ENCODE measurements around the gene ITPR2.
A peak's percentile ranks its signal among the peaks of the same experiment; 100 is the strongest.

The ITPR2 gene

DNA sequence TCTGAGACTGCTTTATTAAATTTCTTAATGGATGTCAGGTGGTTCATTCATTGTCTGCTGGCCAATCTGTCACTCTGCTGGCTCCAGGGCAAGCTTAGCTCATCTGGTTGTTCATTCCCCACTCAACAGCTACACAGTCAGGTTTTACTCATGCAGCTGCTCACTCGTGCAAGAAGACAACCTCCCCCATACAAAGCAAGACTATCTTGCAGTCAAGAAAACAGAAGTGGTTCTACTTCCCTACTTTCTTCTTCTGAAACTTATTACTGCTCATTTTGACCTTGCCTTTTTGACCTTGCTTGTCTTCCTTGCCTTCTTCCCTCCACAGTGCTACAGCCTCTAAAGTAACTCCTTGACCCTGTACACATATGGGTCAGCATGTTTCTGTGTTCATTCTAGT, 359.7 kb downstream of the ITPR2 start:
- TF ChIP-seq, protein P1, sequence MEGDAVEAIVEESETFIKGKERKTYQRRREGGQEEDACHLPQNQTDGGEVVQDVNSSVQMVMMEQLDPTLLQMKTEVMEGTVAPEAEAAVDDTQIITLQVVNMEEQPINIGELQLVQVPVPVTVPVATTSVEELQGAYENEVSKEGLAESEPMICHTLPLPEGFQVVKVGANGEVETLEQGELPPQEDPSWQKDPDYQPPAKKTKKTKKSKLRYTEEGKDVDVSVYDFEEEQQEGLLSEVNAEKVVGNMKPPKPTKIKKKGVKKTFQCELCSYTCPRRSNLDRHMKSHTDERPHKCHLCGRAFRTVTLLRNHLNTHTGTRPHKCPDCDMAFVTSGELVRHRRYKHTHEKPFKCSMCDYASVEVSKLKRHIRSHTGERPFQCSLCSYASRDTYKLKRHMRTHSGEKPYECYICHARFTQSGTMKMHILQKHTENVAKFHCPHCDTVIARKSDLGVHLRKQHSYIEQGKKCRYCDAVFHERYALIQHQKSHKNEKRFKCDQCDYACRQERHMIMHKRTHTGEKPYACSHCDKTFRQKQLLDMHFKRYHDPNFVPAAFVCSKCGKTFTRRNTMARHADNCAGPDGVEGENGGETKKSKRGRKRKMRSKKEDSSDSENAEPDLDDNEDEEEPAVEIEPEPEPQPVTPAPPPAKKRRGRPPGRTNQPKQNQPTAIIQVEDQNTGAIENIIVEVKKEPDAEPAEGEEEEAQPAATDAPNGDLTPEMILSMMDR (conservative IDR thresholded peaks at IDR 0.05; ENCODE audit: low read depth, low read length) = no peak
- no peak overlapping the region for H3K4me3 ChIP-seq (ENCODE audit: low read length)
- DNase-seq (ENCODE audit: low read depth) = no peak

DNA sequence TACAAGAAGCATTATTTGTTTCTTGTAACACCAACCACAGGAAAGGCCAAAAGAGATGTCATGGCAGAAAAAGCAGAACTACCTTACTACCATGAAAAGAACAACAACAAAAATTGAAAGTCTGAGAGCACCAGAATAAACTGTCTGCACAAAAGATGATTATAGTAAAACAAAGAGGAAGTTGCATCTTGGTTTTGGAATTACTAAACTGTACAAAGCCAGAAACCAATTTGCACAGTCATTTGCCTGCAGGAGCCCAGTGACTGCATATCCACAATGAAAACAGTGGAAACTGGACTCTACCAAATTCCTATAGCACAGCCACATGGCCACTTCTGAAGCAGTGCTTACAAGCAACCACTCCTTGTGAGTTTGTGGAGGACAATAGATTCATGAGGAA, 361.4 kb downstream of the ITPR2 start:
- TF ChIP-seq, protein P1 (conservative IDR thresholded peaks at IDR 0.05; ENCODE audit: low read depth, low read length) = no peak
- no peak for DNase-seq (ENCODE audit: low read depth)
- no peak overlapping the region for H3K4me3 ChIP-seq (ENCODE audit: low read length)

DNA sequence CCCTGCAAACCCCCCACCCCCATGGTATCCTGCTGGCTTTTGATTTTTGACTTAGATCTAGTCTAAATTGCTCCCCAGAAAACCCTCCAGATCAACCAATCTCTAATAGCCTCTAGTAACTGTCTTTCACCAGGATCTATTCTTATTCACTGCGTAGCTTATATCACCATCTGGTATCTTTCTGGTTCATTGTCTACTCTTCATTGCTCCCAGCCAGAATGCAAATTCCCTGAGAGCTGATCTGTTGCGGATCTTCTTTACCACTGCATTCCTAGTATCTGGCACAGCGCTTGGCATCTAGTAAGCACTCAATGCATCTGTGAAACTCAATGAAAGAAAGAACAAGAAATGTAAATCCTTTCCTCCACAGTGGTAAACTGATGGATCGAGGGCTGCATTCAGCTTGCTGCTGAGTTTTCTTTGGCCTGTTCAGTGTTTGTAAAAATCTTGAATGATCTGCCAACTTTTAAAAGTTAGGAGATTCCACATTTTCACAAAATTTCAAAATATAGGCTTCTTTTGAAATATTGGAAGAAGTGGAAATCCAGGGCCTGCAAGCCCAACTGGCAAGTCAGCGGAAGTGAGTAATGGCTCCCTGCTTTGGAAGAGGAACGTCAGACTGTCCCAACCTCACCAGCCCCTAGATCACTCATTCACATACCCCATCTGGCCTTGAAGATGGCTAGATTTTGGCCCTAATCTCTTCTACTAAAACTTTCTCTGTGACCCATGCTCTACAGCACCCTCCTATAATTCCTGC, 363.4 kb downstream of the ITPR2 start:
- no peak for DNase-seq (ENCODE audit: low read depth)
- TF ChIP-seq, protein P1 (conservative IDR thresholded peaks at IDR 0.05; ENCODE audit: low read depth, low read length) = no peak

DNA sequence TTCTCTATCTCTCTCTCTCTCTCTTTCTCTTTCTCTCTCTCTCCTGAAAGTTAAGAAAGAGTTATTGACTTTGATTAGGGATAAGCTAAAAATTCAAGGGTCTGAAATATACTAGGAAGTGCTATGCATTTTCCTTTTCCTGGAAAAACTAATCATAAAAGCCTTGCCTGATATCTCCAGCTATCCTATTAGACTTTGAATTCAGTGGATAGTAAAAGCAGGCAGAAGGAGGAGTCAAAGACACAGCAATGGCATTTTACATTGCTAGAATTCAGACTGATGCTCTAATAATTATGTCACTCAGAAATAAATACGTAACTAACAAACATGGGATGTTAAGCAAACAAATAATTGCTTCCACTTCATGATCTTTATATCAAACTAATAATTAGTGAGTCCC, 365.6 kb downstream of the ITPR2 start:
- TF ChIP-seq, protein P1 (conservative IDR thresholded peaks at IDR 0.05; ENCODE audit: low read depth, low read length) = no peak
- H3K4me3 ChIP-seq (ENCODE audit: low read length) = no peak overlapping the region
- DNase-seq (ENCODE audit: low read depth) = no peak

More for the DNA sequence above, 363.4 kb downstream of the ITPR2 start:
- H3K4me3 ChIP-seq (ENCODE audit: low read length) = no peak overlapping the region

DNA sequence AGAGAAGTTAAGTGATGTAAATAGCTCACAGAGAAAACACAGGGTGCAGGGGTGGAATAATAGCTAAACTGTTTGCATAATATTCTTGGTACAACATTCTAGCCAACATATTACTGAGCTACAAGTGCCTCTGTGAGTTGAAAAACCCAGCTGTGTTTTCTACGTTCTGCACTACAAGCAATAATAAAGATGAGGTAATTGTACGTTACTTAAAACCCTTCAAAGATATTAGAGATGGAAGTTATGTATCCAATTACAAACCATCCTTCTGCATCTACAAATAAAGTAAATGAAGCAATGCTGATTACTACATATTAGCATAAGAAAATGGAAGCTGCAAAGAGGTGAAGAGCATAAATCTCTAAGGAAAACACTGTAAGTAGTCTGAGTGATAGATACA, 366.3 kb downstream of the ITPR2 start:
- H3K4me3 ChIP-seq (ENCODE audit: low read length) = no peak overlapping the region
- TF ChIP-seq, protein P1 (conservative IDR thresholded peaks at IDR 0.05; ENCODE audit: low read depth, low read length) = no peak
- DNase-seq (ENCODE audit: low read depth) = no peak

DNA sequence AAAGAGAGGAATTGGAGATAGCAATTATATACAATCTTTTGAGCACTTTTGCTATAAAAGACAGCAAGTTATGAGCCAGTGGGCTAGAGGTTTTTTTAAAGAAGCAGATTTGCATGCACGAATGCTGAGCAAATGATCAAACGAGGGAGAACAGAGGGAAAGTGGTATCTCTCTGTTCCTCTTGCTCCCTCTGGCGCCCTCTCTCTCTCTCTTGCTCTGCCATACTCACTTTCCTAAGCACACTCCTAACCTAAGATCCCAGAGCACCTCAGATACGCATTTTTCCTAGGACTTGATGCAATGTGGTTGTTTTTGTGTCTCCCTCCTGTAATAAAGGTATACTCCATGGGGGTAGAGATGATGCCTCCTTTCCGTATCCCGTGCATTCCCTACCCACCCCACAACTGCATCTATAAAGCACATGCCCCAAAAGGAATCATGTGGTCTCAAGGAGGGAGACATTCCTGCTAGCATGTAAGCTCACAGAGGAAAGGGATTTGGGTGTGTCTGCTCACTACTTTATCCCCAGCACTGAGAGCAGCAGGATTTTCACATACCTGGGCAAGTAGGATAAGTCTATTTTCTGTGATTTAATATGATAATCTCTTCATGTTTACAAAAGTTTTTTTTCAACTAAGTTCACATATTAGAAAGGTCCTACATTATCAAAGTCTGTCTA, 367.4 kb downstream of the ITPR2 start:
- peak; percentile 28 for DNase-seq (ENCODE audit: low read depth)
- no peak overlapping the region for H3K4me3 ChIP-seq (ENCODE audit: low read length)
- TF ChIP-seq, protein P1 (conservative IDR thresholded peaks at IDR 0.05; ENCODE audit: low read depth, low read length) = peak; percentile 45

DNA sequence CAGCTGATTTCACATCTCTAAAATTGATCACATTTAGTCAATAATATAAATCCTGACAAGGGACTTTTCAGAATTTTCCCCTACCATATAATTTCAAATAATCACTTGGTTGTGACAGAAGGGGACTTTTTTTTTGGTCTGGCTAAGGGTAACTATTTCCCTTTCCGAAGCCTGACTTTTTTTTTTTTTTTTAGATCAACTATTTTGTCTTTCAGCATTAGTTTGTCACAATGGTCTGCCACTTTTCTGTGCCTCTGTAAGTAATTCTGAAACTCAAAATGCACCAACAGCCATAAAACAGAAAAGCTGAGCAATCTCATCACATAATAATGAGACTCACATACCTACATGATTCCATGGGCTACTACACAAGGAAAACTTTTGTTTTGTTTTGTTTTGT, 371.2 kb downstream of the ITPR2 start:
- TF ChIP-seq, protein P1 (conservative IDR thresholded peaks at IDR 0.05; ENCODE audit: low read depth, low read length) = no peak
- DNase-seq (ENCODE audit: low read depth) = no peak
- no peak overlapping the region for H3K4me3 ChIP-seq (ENCODE audit: low read length)

Data from retinal pigment epithelial cell (primary cell).